Measurements from ENCODE around the gene SH2D5.
"Not testable (repeated sequence)": the region's sequence is repeated elsewhere in the genome, so short reads cannot be mapped to it uniquely, and the experiment has no call there.

SH2D5 gene

GRCh38 chr1:20689645-20690056 lies 42.9 kb downstream of the SH2D5 start:
- no peak for DNase-seq

- DNase-seq: no peak
Observed at GRCh38 chr1:20686883-20687725, 45.4 kb downstream of the SH2D5 start.

GRCh38 chr1:20685741-20686140 lies 46.8 kb downstream of the SH2D5 start:
- no peak for DNase-seq

GRCh38 chr1:20685099-20685662 lies 47.3 kb downstream of the SH2D5 start:
- no peak for DNase-seq

GRCh38 chr1:20684651-20685050 lies 47.9 kb downstream of the SH2D5 start:
- no peak for DNase-seq

GRCh38 chr1:20684050-20684620 lies 48.4 kb downstream of the SH2D5 start:
- no peak for DNase-seq

- no peak for DNase-seq
Observed at GRCh38 chr1:20683614-20684013, 48.9 kb downstream of the SH2D5 start.

GRCh38 chr1:20682571-20683236 lies 49.8 kb downstream of the SH2D5 start:
- no peak for DNase-seq

GRCh38 chr1:20681999-20682398 lies 50.5 kb downstream of the SH2D5 start:
- DNase-seq: no peak

GRCh38 chr1:20680269-20680668 lies 52.2 kb downstream of the SH2D5 start:
- DNase-seq: no peak

- DNase-seq: no peak
Observed at GRCh38 chr1:20678599-20678998, 53.9 kb downstream of the SH2D5 start.

GRCh38 chr1:20673626-20674025 lies 58.9 kb downstream of the SH2D5 start:
- not testable (repeated sequence) for DNase-seq

- DNase-seq: no peak
Observed at GRCh38 chr1:20672265-20672632, 60.3 kb downstream of the SH2D5 start.

GRCh38 chr1:20670936-20671335 lies 61.6 kb downstream of the SH2D5 start:
- DNase-seq: no peak
